Sigmoid colon (tissue), 4 donors: ENCODE results near the gene GOLGA3.
"Not testable (repeated sequence)": the region's sequence is repeated elsewhere in the genome, so short reads cannot be mapped to it uniquely, and the experiment has no call there.

ENCODE experiments used
- CTCF ChIP-seq, 4 experiments: fragments of 450-650 bp in 3 of 4; fragments of 200-600 bp in 1 of 4; IDR thresholded peaks; one replicate each; pipeline ENCODE4 v1.5.1; 2016 to 2019; ENCODE audit warnings: antibody characterized with exemption in 4 of 4, mild to moderate bottlenecking in 3 of 4, moderate library complexity in 2 of 4
- POLR2A ChIP-seq, 2 donors: fragments of 450-650 bp; IDR thresholded peaks; one replicate each; pipeline ENCODE4 v1.6.1; 2016; ENCODE audit warnings: antibody characterized with exemption in 2 of 2, mild to moderate bottlenecking in 2 of 2, moderate library complexity in 2 of 2
- POLR2AphosphoS5 ChIP-seq, 4 donors: sonication (generic); formaldehyde crosslinking; IDR thresholded peaks; one replicate each; pipeline ENCODE4 v1.6.1; 2017; ENCODE audit warnings: antibody characterized with exemption in 4 of 4

- TF ChIP-seq CTCF, POLR2AphosphoS5, POLR2A (IDR thresholded peaks at IDR 0.05): not testable (repeated sequence)
These were observed 28.4 kb upstream of the GOLGA3 start for GRCh38 chr12:132857019-132857418.
